Measurements from ENCODE around the gene ATXN7L1. TPM values are rescaled to one million over a fixed set of nuclear protein-coding genes. Genes with fewer than 3 reads are reported as not detected.

The ATXN7L1 gene
- total RNA-seq, 4 donors from 2014 or later: 8.0 to 14.1 (median 10.6) TPM

- no peak for DNase-seq
- H3K36me3 ChIP-seq: peaks cover 0 to 82% (median 12%) of the 10 kb centered on the region in 3 donors
- 87 to 88% methylated on average over 4 of the region's 5 CpGs for WGBS, 2 donors
- no peak overlapping the region for H3K27ac ChIP-seq
- intact Hi-C loops (cut with DNase I): no loop called here
- H3K9me3 ChIP-seq: no peaks in the 10 kb centered on the region
- H3K27me3 ChIP-seq: no peaks in the 10 kb centered on the region
- TF ChIP-seq POLR2A (IDR thresholded peaks at IDR 0.05): no peak
- no peak for TF ChIP-seq CTCF (IDR thresholded peaks at IDR 0.05)
- H3K4me1 ChIP-seq: peaks cover 0 to 22% (median 0%) of the 10 kb centered on the region in 3 donors
- no peak overlapping the region for H3K4me3 ChIP-seq
These were observed 253.0 kb downstream of the ATXN7L1 start for GRCh38 chr7:105623378-105623777.

- WGBS, 2 donors: 79 to 90% methylated on average over 8 to 11 of the region's 15 CpGs
- no peaks in the 10 kb centered on the region for H3K27me3 ChIP-seq
- no peaks in the 10 kb centered on the region for H3K9me3 ChIP-seq
- H3K36me3 ChIP-seq: peaks cover 0 to 90% (median 16%) of the 10 kb centered on the region in 3 donors
- DNase-seq: no peak
- no peak for TF ChIP-seq POLR2A (IDR thresholded peaks at IDR 0.05)
- no peak for TF ChIP-seq CTCF (IDR thresholded peaks at IDR 0.05)
- peaks cover 0 to 22% (median 0%) of the 10 kb centered on the region in 3 donors for H3K4me1 ChIP-seq
- intact Hi-C loops (cut with DNase I): no loop called here
- H3K4me3 ChIP-seq: no peak overlapping the region
- no peak overlapping the region for H3K27ac ChIP-seq
These were observed 254.2 kb downstream of the ATXN7L1 start for GRCh38 chr7:105622106-105622731.

GRCh38 chr7:105621617-105622016 lies 254.8 kb downstream of the ATXN7L1 start:
- Histone ChIP-seq H3K4me1 (peaks cover 0 to 22% (median 0%) of the 10 kb centered on the region in 3 donors), H3K9me3 (no peaks in the 10 kb centered on the region), H3K4me3 (no peak overlapping the region), H3K36me3 (peaks cover 0 to 90% (median 16%) of the 10 kb centered on the region in 3 donors), H3K27ac (no peak overlapping the region), H3K27me3 (no peaks in the 10 kb centered on the region)
- TF ChIP-seq CTCF (IDR thresholded peaks at IDR 0.05) (no peak), POLR2A (IDR thresholded peaks at IDR 0.05) (no peak)
- intact Hi-C loops (cut with DNase I): no loop called here
- 51% methylated on average over 3 of the region's 3 CpGs for WGBS, 2 donors
- DNase-seq: no peak

- Histone ChIP-seq H3K9me3 (no peaks in the 10 kb centered on the region), H3K4me3 (no peak overlapping the region), H3K36me3 (peaks cover 0 to 90% (median 16%) of the 10 kb centered on the region in 3 donors), H3K27me3 (no peaks in the 10 kb centered on the region), H3K27ac (no peak overlapping the region), H3K4me1 (peaks cover 0 to 22% (median 0%) of the 10 kb centered on the region in 3 donors)
- no peak for TF ChIP-seq POLR2A (IDR thresholded peaks at IDR 0.05)
- no peak for TF ChIP-seq CTCF (IDR thresholded peaks at IDR 0.05)
- intact Hi-C loops (cut with DNase I): no loop called here
- no peak for DNase-seq
- 29 to 32% methylated on average over 2 of the region's 2 CpGs for WGBS, 2 donors
These were observed 255.2 kb downstream of the ATXN7L1 start for GRCh38 chr7:105621176-105621575.

GRCh38 chr7:105619590-105619989 lies 256.8 kb downstream of the ATXN7L1 start:
- TF ChIP-seq POLR2A (IDR thresholded peaks at IDR 0.05) (no peak), CTCF (IDR thresholded peaks at IDR 0.05) (no peak)
- DNase-seq: no peak
- Histone ChIP-seq H3K4me1 (peaks cover 0 to 22% (median 0%) of the 10 kb centered on the region in 3 donors), H3K27me3 (no peaks in the 10 kb centered on the region), H3K36me3 (peaks cover 0 to 94% (median 16%) of the 10 kb centered on the region in 3 donors), H3K4me3 (no peak overlapping the region), H3K9me3 (no peaks in the 10 kb centered on the region), H3K27ac (no peak overlapping the region)
- 95 to 96% methylated on average over 4 of the region's 4 CpGs for WGBS, 2 donors
- intact Hi-C loops (cut with DNase I): no loop called here

Data from esophagus squamous epithelium (tissue), 5 donors.